Common myeloid progenitor, CD34-positive (primary cell): ENCODE results near the gene PARP14.

Experiments used
- CTCF ChIA-PET: fragments of 350-600 bp; sonication (Branson Sonifier 250); formaldehyde crosslinking; loops from one replicate; lab custom pipeline; 2021; ENCODE audit warnings: antibody characterized with exemption; lab: Charles Lee
- POLR2A ChIA-PET: fragments of 350-600 bp; sonication (Branson Sonifier 250); formaldehyde crosslinking; loops from one replicate; lab custom pipeline; 2021; ENCODE audit warnings: antibody characterized with exemption; lab: Charles Lee
- DNase-seq, 3 donors: peaks; one replicate each; pipeline versions ENCODE4 v3.0.0 to v3.0.0-alpha.2; 2013
- H3K27ac ChIP-seq, 2 experiments: 1 replicate in 1 of 2; 2 replicates in 1 of 2; pipeline ENCODE4 v1.7.0; 2013; ENCODE audit warnings: inconsistent platforms in 2 of 2, low read length in 2 of 2, mild to moderate bottlenecking in 2 of 2, low read depth in 1 of 2, moderate library complexity in 1 of 2; ENCODE audit not compliant: severe bottlenecking in 2 of 2, insufficient read depth in 1 of 2, poor library complexity in 1 of 2
- H3K27me3 ChIP-seq, 5 experiments: replicated peaks in 2 of 5; 1 replicate in 3 of 5; 2 replicates in 2 of 5; pipeline versions ENCODE4 v1.6.1 to v1.7.0; 2013; ENCODE audit warnings: low read length in 4 of 5, mild to moderate bottlenecking in 2 of 5, moderate library complexity in 2 of 5, inconsistent platforms in 1 of 5; ENCODE audit not compliant: insufficient read depth in 5 of 5, control insufficient read depth in 4 of 5
- H3K36me3 ChIP-seq, 4 experiments: 1 replicate in 2 of 4; 2 replicates in 2 of 4; pipeline versions ENCODE4 v1.6.1 to v1.7.0; 2013; ENCODE audit warnings: low read length in 3 of 4, control low read depth in 1 of 4, mild to moderate bottlenecking in 1 of 4; ENCODE audit not compliant: control insufficient read depth in 4 of 4, insufficient read depth in 4 of 4
- H3K4me1 ChIP-seq, 4 experiments: 1 replicate in 3 of 4; 2 replicates in 1 of 4; pipeline versions ENCODE4 v1.6.1 to v1.7.1; 2013; ENCODE audit warnings: low read length in 3 of 4, mild to moderate bottlenecking in 3 of 4, control low read depth in 1 of 4, inconsistent platforms in 1 of 4, moderate library complexity in 1 of 4; ENCODE audit not compliant: control insufficient read depth in 4 of 4, insufficient read depth in 4 of 4; ENCODE audit errors: control extremely low read depth in 1 of 4
- H3K4me3 ChIP-seq, 7 experiments: 1 replicate in 4 of 7; 2 replicates in 3 of 7; pipeline versions ENCODE4 v1.5.1 to v1.7.0; 2013; ENCODE audit warnings: mild to moderate bottlenecking in 7 of 7, low read length in 6 of 7, moderate library complexity in 6 of 7, inconsistent platforms in 2 of 7, low read depth in 2 of 7, control low read depth in 1 of 7; ENCODE audit not compliant: insufficient read depth in 4 of 7, control insufficient read depth in 1 of 7; ENCODE audit errors: extremely low read depth in 1 of 7
- H3K9me3 ChIP-seq, 5 experiments: 1 replicate in 4 of 5; 2 replicates in 1 of 5; pipeline versions ENCODE4 v1.6.1 to v1.7.1; 2013; ENCODE audit warnings: low read length in 4 of 5, mild to moderate bottlenecking in 2 of 5, inconsistent platforms in 1 of 5, low read depth in 1 of 5, moderate library complexity in 1 of 5; ENCODE audit not compliant: control insufficient read depth in 4 of 5, insufficient read depth in 2 of 5; ENCODE audit errors: control extremely low read depth in 1 of 5
- WGBS: methylation state at CpG from one replicate; pipeline ENCODE4 v1.1.5; 2013; ENCODE audit not compliant: insufficient coverage; 5-methylcytosine and 5-hydroxymethylcytosine counted together

The PARP14 gene

DNA sequence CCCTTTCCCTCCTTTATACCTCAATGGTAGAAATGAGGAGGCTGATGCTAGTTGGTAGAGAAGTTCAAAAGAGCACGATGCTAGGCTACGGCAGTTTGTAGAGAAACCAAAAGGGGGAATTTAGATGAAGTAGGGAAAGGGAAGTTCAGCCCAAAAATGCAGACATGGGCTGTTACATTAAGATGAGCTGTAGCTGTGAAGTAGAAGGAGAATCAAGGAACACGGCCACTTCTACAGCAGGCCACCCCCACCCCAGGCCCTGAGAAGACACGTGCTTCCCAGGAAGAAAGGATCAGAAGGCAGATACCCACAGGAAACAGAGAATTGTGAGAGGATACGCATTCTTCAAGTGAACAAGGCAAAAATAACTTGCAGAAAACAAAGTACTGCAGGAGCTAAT lies 2.1 kb upstream of the PARP14 start:
- ChIA-PET CTCF (interaction anchor here (0.8 to 7.9 kb wide), 20 partner anchors 9 to 1133 kb away, joined by 3 to 124 read pairs (median 4); partner anchors contain the start of genes DTX3L, PARP9 and POLQ), POLR2A (interaction anchor here (0.8 to 1.4 kb wide), 3 partner anchors 100 to 164 kb away, joined by 3 read pairs; partner anchors contain the start of gene KPNA1)
- Histone ChIP-seq H3K9me3 (peaks cover 0 to 11% (median 0%) of the 10 kb centered on the region in 5 experiments), H3K36me3 (peaks cover 0 to under 1% (median 0%) of the 10 kb centered on the region in 4 experiments), H3K27me3 (no peaks in the 10 kb centered on the region), H3K4me1 (peaks cover 10 to 38% (median 32%) of the 10 kb centered on the region in 4 experiments), H3K4me3 (peak overlapping the region in 1 of 7 experiments; percentile 10), H3K27ac (no peak overlapping the region)
- 95% methylated on average over 4 of the region's 5 CpGs for WGBS
- DNase-seq = peak in 2 of 3 donors; percentile 10 to 28

DNA sequence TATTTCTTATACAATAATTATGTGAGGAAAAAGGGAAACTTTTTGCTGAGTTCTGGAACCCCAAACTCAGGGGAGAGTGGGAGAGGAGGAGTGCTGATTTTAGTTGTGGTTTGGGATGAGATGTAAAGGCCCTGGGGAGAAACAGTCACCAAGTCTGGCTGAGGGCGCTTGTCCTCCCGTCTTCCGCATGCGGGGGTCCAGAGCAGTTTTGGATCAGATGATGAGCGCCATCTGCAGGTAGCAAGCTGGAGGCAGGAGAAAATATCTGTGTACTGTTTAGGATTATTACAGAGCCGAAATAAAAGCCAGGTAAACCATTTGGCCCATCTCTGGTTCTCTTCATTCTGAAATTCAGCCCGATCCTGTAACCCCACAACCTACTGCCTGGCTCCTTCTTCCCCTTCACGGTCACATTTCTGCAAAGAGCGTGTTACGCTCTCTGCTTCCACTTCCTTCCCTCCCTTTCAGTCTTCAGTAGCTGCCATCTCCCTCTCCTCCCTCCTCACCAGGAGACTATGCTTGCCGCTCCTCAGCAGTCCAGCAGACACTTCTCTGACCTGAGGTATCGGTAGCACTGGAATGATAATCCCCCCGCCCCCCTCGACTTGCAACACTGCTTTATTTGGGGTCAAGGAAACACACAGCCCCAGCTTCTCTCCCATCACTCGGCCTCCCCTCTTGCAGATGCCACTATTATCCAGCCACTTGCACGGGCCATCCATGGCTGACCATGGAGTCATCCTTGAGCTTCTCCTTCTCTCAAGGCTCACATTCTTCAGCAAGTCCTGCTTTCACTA lies 1.4 kb upstream of the PARP14 start:
- POLR2A ChIA-PET = interaction anchor here (0.8 to 1.4 kb wide), 3 partner anchors 101 to 164 kb away, joined by 3 read pairs; partner anchors contain the start of gene KPNA1
- Histone ChIP-seq H3K9me3 (peaks cover 0 to 10% (median 0%) of the 10 kb centered on the region in 5 experiments), H3K27me3 (no peaks in the 10 kb centered on the region), H3K4me3 (peak overlapping the region in 6 of 7 experiments; percentile 4 to 98 (median 86)), H3K36me3 (peaks cover 0 to 6% (median 0%) of the 10 kb centered on the region in 4 experiments), H3K27ac (peak overlapping the region; percentile 77 to 91), H3K4me1 (peaks cover 10 to 38% (median 32%) of the 10 kb centered on the region in 4 experiments)
- DNase-seq = peak; percentile 86 to 91 (median 89)
- WGBS = 11% methylated on average over 14 of the region's 16 CpGs
- CTCF ChIA-PET = interaction anchor here (0.8 to 7.9 kb wide), 27 partner anchors 8 to 1133 kb away, joined by 3 to 124 read pairs (median 4); partner anchors contain the start of genes DTX3L, PARP9 and POLQ

- Histone ChIP-seq H3K4me3 (peak overlapping the region in 6 of 7 experiments; percentile 83 to 98 (median 88)), H3K36me3 (peaks cover 0 to 6% (median 1%) of the 10 kb centered on the region in 4 experiments), H3K27me3 (no peaks in the 10 kb centered on the region), H3K4me1 (peaks cover 10 to 38% (median 32%) of the 10 kb centered on the region in 4 experiments), H3K9me3 (peaks cover 0 to 3% (median 0%) of the 10 kb centered on the region in 5 experiments), H3K27ac (peak overlapping the region; percentile 77 to 91)
- WGBS = 58% methylated on average over 5 of the region's 10 CpGs
- CTCF ChIA-PET = interaction anchor here (0.9 to 7.9 kb wide), 17 partner anchors 8 to 287 kb away, joined by 3 to 124 read pairs (median 4); partner anchors contain the start of genes DTX3L and PARP9
- peak in 1 of 3 donors; percentile 56 for DNase-seq
- POLR2A ChIA-PET = interaction anchor here (1.0 to 1.4 kb wide), 2 partner anchors 116 to 165 kb away, joined by 3 to 5 read pairs; partner anchors contain the start of genes DTX3L, KPNA1 and PARP9
These were observed 661 bp upstream of the PARP14 start for GRCh38 chr3:122679882-122680474.

DNA sequence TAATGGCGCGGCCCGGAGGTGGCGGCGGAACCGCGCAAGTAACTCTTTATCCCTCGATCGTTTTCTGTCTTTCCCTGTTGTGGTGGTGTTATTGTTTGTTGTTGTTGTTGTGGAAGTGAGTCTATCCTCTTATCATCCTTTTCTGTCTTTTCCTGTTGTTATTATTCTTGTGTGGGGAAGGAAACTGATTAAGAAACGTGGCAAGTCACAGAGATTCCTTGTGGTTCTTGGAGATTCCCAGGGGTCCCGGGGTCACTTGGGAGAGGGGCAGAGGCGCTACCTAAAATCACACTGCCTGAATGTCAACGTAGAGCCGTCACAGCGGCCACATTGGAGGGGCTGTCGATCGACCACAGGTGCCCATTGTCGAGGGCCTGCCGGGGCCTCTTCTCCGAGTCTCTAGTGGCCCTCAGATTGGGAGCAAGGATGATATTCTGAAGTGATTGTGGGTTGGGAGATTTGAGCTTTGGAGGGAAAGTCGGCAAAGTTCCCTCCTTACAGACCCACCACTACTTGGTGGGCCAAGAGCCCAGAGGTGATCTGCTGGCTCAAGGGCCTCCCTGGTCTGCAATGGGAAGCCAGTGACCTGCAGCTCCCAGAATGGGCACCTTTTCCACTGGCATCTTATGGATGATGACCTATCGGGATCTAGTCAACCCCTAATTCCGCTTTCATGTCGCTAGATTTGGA lies 790 bp downstream of the PARP14 start:
- ChIA-PET POLR2A (interaction anchor here (1.0 kb wide), 1 partner anchor 117 kb away, joined by 5 read pairs; the partner anchor contains the start of genes DTX3L and PARP9), CTCF (interaction anchor here (1.6 to 7.9 kb wide), 2 partner anchors 122 to 297 kb away, joined by 3 to 124 read pairs; partner anchors contain the start of gene FAM162A)
- Histone ChIP-seq H3K36me3 (peaks cover 6 to 8% (median 7%) of the 10 kb centered on the region in 4 experiments), H3K9me3 (no peaks in the 10 kb centered on the region), H3K27ac (peak overlapping the region; percentile 56 to 91), H3K4me1 (peaks cover 10 to 38% (median 32%) of the 10 kb centered on the region in 4 experiments), H3K4me3 (peak overlapping the region; percentile 81 to 98 (median 87)), H3K27me3 (no peaks in the 10 kb centered on the region)
- 18% methylated on average over 21 of the region's 24 CpGs for WGBS
- DNase-seq = peak in 1 of 3 donors; percentile 27

- peak overlapping the region; percentile 56 to 91 for H3K27ac ChIP-seq
These were observed 1.4 kb downstream of the PARP14 start for GRCh38 chr3:122681974-122682409.

More at GRCh38 chr3:122681974-122682409, 1.4 kb downstream of the PARP14 start:
- DNase-seq = no peak
- CTCF ChIA-PET = interaction anchor here (1.6 to 7.9 kb wide), 2 partner anchors 122 to 297 kb away, joined by 3 to 124 read pairs; partner anchors contain the start of gene FAM162A
- 33% methylated on average over 2 of the region's 3 CpGs for WGBS
- H3K4me1 ChIP-seq = peaks cover 10 to 38% (median 32%) of the 10 kb centered on the region in 4 experiments
- POLR2A ChIA-PET = no interaction called here
- no peaks in the 10 kb centered on the region for H3K9me3 ChIP-seq
- peaks cover 6 to 10% (median 9%) of the 10 kb centered on the region in 4 experiments for H3K36me3 ChIP-seq
- peak overlapping the region in 6 of 7 experiments; percentile 83 to 98 (median 88) for H3K4me3 ChIP-seq
- H3K27me3 ChIP-seq = no peaks in the 10 kb centered on the region
